GM12892 (cell line): ENCODE results near the gene TMEM9.

Experiments
- POLR2A ChIP-seq: IDR thresholded peaks from 2 replicates; pipeline ENCODE4 v1.6.1; 2011; ENCODE audit warnings: low read depth, low read length, control low read depth
- TAF1 ChIP-seq: IDR thresholded peaks from 2 replicates; pipeline ENCODE4 v1.6.1; 2011; ENCODE audit warnings: low read depth, mild to moderate bottlenecking, control low read depth, low read length, borderline replicate concordance

DNA sequence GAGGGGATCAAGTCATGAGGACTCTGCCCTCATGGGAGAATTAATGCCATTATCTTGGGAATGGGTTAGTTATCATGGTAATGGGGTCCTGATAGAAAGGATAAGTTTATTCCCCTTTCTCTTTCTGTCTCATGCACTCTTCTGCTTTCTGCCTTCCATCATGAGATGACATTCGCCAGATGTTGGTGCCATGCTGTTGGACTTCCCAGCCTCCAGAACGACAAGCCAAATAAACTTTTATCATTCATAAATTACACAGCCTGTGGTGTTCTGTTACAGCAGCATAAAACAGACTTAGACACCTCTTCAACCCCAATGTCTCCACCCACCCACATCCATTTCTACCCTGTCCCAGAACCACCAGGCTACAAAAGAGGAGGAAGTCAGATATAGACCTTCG is 24.4 kb upstream of the TMEM9 start:
- TF ChIP-seq POLR2A (no peak), TAF1 (no peak)
